ENCODE measurements around the gene VSIG4. TPM values are rescaled to one million over a fixed set of nuclear protein-coding genes. Genes with fewer than 3 reads are reported as not detected.

VSIG4 gene
- total and polyA plus RNA-seq, 2 donors (not counting 1 experiment from before 2014, with no cell fraction given), result 0.09 TPM; not detected in 1

- Histone ChIP-seq H3K27ac (ENCODE audit: low read length in 2 of 2) (peak overlapping the region; percentile 42 to 47), H3K36me3 (replicated peaks in 1 of 2; ENCODE audit: control extremely low read depth in 1 of 2, control insufficient read depth in 1 of 2, extremely low read depth in 1 of 2, insufficient read depth in 2 of 2, low read length in 1 of 2) (no peaks in the 10 kb centered on the region), H3K9me3 (ENCODE audit: control extremely low read depth in 1 of 3, control insufficient read depth in 2 of 3, insufficient read depth in 1 of 3, low read length in 2 of 3) (peaks cover 0 to 4% (median 0%) of the 10 kb centered on the region in 3 donors), H4K20me1 (ENCODE audit: control insufficient read depth, insufficient read depth, low read length, poor library complexity, severe bottlenecking) (no peaks in the 10 kb centered on the region), H3K79me2 (ENCODE audit: control insufficient read depth, insufficient read depth, low read length) (no peaks in the 10 kb centered on the region), H3K4me2 (replicated peaks; ENCODE audit: low read depth, low read length, poor library complexity, severe bottlenecking) (peak overlapping the region; percentile 54), H3K4me1 (ENCODE audit: control insufficient read depth in 2 of 2, insufficient read depth in 2 of 2, low read length in 2 of 2) (peaks cover 76 to 81% of the 10 kb centered on the region in 2 donors), H3K4me3 (ENCODE audit: control extremely low read depth in 1 of 5, extremely low read depth in 1 of 5, insufficient read depth in 1 of 5, low read depth in 2 of 5, low read length in 4 of 5) (peak overlapping the region in 1 of 5 experiments; percentile 17), H3K9ac (ENCODE audit: low read length) (no peak overlapping the region), H3K27me3 (replicated peaks in 1 of 4; ENCODE audit: control extremely low read depth in 1 of 4, control insufficient read depth in 3 of 4, insufficient read depth in 4 of 4, low read length in 3 of 4) (no peaks in the 10 kb centered on the region), H2AFZ (ENCODE audit: insufficient read depth, low read depth, low read length, poor library complexity, severe bottlenecking) (no peak overlapping the region)
- DNase-seq (peak; percentile 33), ATAC-seq (ENCODE audit: low read depth) (no peak)
- H3K4me3 Mint-ChIP-seq, result peak overlapping the region; percentile 59
- POLR2A ChIA-PET, result interaction anchor here (1.0 to 1.2 kb wide), 2 partner anchors 10 to 15 kb away, joined by 3 to 4 read pairs; no protein-coding TSS in a partner anchor
- H3K27ac Mint-ChIP-seq, result peak overlapping the region; percentile 91
- TF ChIP-seq EZH2 (IDR thresholded peaks at IDR 0.05; ENCODE audit: borderline replicate concordance, insufficient read depth, low read depth, low read length, poor library complexity, severe bottlenecking) (no peak), CTCF (IDR thresholded peaks at IDR 0.05) (no peak)
- intact Hi-C loops (cut with micrococcal nuclease), result no loop called here
- H3K4me1 Mint-ChIP-seq, result peaks cover 81% of the 10 kb centered on the region
- no CpG with 5 or more reads among the region's 1 CpG for WGBS (ENCODE audit: insufficient coverage)
- H3K9me3 Mint-ChIP-seq (ENCODE audit: insufficient read depth), result peaks cover 3% of the 10 kb centered on the region
- H3K27me3 Mint-ChIP-seq, result no peaks in the 10 kb centered on the region
- CTCF ChIA-PET, result interaction anchor here (1.1 to 1.4 kb wide), 3 partner anchors 10 to 405 kb away, joined by 3 to 4 read pairs (median 3); no protein-coding TSS in a partner anchor
Observed at GRCh38 chrX:66004928-66005829, 34.7 kb downstream of the VSIG4 start.
